PFSK-1 (cell line): ENCODE results near the gene THAP8.

Experiments used
- FOXP2 ChIP-seq: optimal IDR thresholded peaks from 2 replicates; pipeline ENCODE3; 2011; ENCODE audit warnings: borderline replicate concordance, control low read depth, inconsistent platforms; ENCODE audit not compliant: insufficient read depth; ENCODE audit errors: extremely low read length, extremely low read depth
- POLR2AphosphoS5 ChIP-seq: IDR thresholded peaks from 2 replicates; pipeline ENCODE4 v1.6.1; 2012; ENCODE audit warnings: low read depth, mild to moderate bottlenecking, control low read depth, low read length, moderate library complexity
- REST ChIP-seq, 2 experiments: IDR thresholded peaks; 2 replicates each; pipeline versions ENCODE4 v1.6.1 to v1.8.0; 2011 to 2012; ENCODE audit warnings: low read depth in 2 of 2, low read length in 2 of 2, control low read depth in 1 of 2, inconsistent platforms in 1 of 2, mild to moderate bottlenecking in 1 of 2, moderate library complexity in 1 of 2; ENCODE audit not compliant: insufficient read depth in 1 of 2
- SIN3A ChIP-seq: IDR thresholded peaks from 2 replicates; pipeline ENCODE4 v1.6.1; 2012; ENCODE audit warnings: mild to moderate bottlenecking, low read length, moderate library complexity, borderline replicate concordance; ENCODE audit not compliant: insufficient read depth
- TAF1 ChIP-seq: IDR thresholded peaks from 2 replicates; pipeline ENCODE4 v1.6.1; 2012; ENCODE audit warnings: low read length, control low read depth, borderline replicate concordance; ENCODE audit not compliant: insufficient read depth

The THAP8 gene

GRCh38 chr19:36014012-36014924 is 39.8 kb downstream of the THAP8 start, which contains the start of gene ALKBH6:
TSS of gene ALKBH6 (minus strand) at chr19:36014213. CDS start at chr19:36013397, 816 bp downstream.
- TF ChIP-seq FOXP2 (peak; percentile 44), TAF1 (peak; percentile 43; the same call in 1 of the 2 replicates), POLR2AphosphoS5 (peak; percentile 84), REST (IDR thresholded peaks at IDR 0.05; ENCODE audit: insufficient read depth in 1 of 2, low read depth in 2 of 2, low read length in 2 of 2) (peak; percentile 60 to 86; a peak in 3 of 4 replicates), SIN3A (0 out of 2 replicates have a peak, but pooled peaks have one; percentile 73)

- no peak for TF ChIP-seq FOXP2
- TF ChIP-seq POLR2AphosphoS5, result no peak
- TF ChIP-seq REST (IDR thresholded peaks at IDR 0.05; ENCODE audit: insufficient read depth in 1 of 2, low read depth in 2 of 2, low read length in 2 of 2), result no peak
- no peak for TF ChIP-seq TAF1
- no peak for TF ChIP-seq SIN3A
Observed at GRCh38 chr19:36013280-36014011, 40.6 kb downstream of the THAP8 start.

- TF ChIP-seq TAF1, result no peak
- TF ChIP-seq FOXP2, result no peak
- no peak for TF ChIP-seq POLR2AphosphoS5
Observed at GRCh38 chr19:36010402-36010801, 43.7 kb downstream of the THAP8 start.

- no peak for TF ChIP-seq POLR2AphosphoS5
- no peak for TF ChIP-seq FOXP2
- TF ChIP-seq SIN3A, result no peak
- TF ChIP-seq REST (IDR thresholded peaks at IDR 0.05; ENCODE audit: insufficient read depth in 1 of 2, low read depth in 2 of 2, low read length in 2 of 2), result no peak
- TF ChIP-seq TAF1, result no peak
Observed at GRCh38 chr19:36009633-36010379, 44.3 kb downstream of the THAP8 start.

- TF ChIP-seq REST (IDR thresholded peaks at IDR 0.05; ENCODE audit: insufficient read depth in 1 of 2, low read depth in 2 of 2, low read length in 2 of 2), result no peak
- no peak for TF ChIP-seq TAF1
- no peak for TF ChIP-seq SIN3A
- TF ChIP-seq FOXP2, result no peak
- no peak for TF ChIP-seq POLR2AphosphoS5
Observed at GRCh38 chr19:36009220-36009619, 44.9 kb downstream of the THAP8 start.
